ENCODE data around the gene RNF144B.

DNA sequence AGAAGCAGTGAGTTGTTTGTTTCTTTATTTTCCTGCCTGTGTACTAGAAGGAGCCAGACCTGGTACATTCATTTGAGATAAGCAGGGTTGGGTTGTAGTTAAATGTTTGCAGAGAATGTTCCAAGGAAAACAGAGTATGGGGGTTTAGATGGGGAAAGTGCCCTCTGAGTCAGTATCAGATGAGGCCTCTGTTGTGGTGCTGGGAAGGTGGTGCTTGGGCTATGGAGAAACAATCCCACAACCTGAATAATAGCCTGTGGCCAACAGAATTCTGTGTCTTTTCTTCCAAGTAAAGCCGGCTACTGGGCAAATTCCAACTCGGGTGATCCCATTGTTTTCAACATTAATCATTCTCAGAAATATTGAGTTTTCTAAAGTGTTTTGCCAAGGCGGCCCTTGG, 109.3 kb downstream of the RNF144B start:
- TF ChIP-seq, protein P1, sequence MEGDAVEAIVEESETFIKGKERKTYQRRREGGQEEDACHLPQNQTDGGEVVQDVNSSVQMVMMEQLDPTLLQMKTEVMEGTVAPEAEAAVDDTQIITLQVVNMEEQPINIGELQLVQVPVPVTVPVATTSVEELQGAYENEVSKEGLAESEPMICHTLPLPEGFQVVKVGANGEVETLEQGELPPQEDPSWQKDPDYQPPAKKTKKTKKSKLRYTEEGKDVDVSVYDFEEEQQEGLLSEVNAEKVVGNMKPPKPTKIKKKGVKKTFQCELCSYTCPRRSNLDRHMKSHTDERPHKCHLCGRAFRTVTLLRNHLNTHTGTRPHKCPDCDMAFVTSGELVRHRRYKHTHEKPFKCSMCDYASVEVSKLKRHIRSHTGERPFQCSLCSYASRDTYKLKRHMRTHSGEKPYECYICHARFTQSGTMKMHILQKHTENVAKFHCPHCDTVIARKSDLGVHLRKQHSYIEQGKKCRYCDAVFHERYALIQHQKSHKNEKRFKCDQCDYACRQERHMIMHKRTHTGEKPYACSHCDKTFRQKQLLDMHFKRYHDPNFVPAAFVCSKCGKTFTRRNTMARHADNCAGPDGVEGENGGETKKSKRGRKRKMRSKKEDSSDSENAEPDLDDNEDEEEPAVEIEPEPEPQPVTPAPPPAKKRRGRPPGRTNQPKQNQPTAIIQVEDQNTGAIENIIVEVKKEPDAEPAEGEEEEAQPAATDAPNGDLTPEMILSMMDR (IDR thresholded peaks at IDR 0.05) = no peak
- no peak for TF ChIP-seq POLR2A (IDR thresholded peaks at IDR 0.05)
